Vagina (tissue), 2 donors: ENCODE measurements around the gene LZTS2.

Experiments used
- POLR2A ChIP-seq, 2 donors: fragments of 450-650 bp; IDR thresholded peaks; one replicate each; pipeline ENCODE4 v1.6.1; 2017; ENCODE audit warnings: antibody characterized with exemption in 2 of 2, mild to moderate bottlenecking in 2 of 2, moderate library complexity in 2 of 2
- POLR2AphosphoS5 ChIP-seq, 2 donors: sonication (generic); formaldehyde crosslinking; IDR thresholded peaks; one replicate each; pipeline ENCODE4 v1.9.0; 2017; ENCODE audit warnings: antibody characterized with exemption in 2 of 2, mild to moderate bottlenecking in 2 of 2, low read depth in 1 of 2; ENCODE audit not compliant: insufficient read depth in 1 of 2
- TF ChIP-seq, protein P1 (sequence below), 3 experiments: fragments of 450-650 bp in 2 of 3; fragments of 200-600 bp in 1 of 3; sonication (generic) in 1 of 3; IDR thresholded peaks; one replicate each; pipeline ENCODE4 v1.5.1; 2017 to 2019; ENCODE audit warnings: antibody characterized with exemption in 3 of 3, mild to moderate bottlenecking in 2 of 3, moderate library complexity in 2 of 3

GRCh38 chr10:101005869-101006567 is 6.4 kb downstream of the LZTS2 start:
- TF ChIP-seq POLR2A (IDR thresholded peaks at IDR 0.05) = no peak
- TF ChIP-seq, protein P1, sequence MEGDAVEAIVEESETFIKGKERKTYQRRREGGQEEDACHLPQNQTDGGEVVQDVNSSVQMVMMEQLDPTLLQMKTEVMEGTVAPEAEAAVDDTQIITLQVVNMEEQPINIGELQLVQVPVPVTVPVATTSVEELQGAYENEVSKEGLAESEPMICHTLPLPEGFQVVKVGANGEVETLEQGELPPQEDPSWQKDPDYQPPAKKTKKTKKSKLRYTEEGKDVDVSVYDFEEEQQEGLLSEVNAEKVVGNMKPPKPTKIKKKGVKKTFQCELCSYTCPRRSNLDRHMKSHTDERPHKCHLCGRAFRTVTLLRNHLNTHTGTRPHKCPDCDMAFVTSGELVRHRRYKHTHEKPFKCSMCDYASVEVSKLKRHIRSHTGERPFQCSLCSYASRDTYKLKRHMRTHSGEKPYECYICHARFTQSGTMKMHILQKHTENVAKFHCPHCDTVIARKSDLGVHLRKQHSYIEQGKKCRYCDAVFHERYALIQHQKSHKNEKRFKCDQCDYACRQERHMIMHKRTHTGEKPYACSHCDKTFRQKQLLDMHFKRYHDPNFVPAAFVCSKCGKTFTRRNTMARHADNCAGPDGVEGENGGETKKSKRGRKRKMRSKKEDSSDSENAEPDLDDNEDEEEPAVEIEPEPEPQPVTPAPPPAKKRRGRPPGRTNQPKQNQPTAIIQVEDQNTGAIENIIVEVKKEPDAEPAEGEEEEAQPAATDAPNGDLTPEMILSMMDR (IDR thresholded peaks at IDR 0.05) = no peak
- TF ChIP-seq POLR2AphosphoS5 (IDR thresholded peaks at IDR 0.05; ENCODE audit: insufficient read depth in 1 of 2, low read depth in 1 of 2) = no peak
